Dedifferentiated amniotic fluid mesenchymal stem cell (primary cell): ENCODE results near the gene COL24A1.

Experiments
- DNase-seq: peaks from one replicate; pipeline ENCODE4 v3.0.0-alpha.2; 2016; ENCODE audit errors: extremely low spot score

Gene COL24A1

DNA sequence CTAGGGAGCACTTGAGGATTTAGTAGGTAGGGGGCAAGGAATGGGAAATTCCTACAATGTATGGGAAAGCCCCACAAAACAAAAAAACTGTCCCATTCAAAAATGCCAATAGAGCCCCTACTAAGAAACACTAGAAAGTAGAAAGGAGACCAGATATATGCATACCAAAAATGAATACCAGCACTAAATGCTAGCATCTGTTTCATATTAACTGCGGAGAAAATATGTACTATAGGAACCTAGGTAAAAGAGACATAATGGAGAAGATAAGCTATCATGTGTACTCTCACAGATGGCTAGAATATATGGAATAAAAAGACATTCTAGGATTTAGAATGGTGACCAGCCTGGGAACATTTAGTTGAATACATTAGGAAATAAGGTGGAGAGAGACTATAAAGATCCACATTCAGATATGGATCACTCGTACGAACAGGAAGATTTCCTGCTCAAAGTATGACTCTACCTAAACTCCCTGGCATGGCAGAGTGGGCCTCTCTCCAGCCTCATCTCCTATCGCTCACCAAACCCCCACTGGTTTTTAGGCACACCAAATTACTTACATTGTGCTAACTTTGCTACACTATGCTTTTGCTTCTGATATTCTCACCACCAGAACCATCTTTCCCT lies 466.7 kb downstream of the COL24A1 start:
- no peak for DNase-seq

DNA sequence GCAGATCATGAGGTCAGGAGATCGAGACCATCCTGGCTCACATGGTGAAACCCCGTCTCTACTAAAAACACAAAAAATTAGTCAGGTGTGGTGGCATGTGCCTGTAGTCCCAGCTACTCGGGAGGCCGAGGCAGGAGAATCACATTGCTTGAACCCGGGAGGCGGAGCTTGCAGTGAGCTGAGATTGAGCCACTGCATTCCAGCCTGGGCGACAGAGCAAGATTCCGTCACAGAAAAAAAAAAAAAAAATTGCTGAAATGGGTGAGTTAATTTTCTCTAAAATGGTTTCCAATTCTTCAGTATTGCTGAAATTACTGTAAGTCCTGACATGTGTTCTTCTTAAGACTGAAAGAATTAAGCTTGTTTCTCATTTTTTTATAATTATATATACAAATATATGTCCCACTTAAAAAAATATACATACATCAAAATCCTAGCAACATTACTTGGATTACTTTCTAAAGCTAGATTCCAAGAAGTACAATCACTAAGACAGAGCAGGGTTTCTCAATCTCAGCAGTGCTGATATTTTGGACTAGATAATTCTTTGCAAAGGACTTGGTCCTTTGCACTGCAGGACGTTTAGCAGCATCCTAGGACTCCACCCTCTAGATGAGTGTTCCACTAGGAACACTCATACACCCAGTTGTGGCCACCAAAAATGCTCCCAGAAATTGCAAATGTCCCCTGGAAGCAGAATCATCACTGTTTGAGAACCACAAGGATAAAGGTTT lies 473.1 kb downstream of the COL24A1 start:
- no peak for DNase-seq

DNA sequence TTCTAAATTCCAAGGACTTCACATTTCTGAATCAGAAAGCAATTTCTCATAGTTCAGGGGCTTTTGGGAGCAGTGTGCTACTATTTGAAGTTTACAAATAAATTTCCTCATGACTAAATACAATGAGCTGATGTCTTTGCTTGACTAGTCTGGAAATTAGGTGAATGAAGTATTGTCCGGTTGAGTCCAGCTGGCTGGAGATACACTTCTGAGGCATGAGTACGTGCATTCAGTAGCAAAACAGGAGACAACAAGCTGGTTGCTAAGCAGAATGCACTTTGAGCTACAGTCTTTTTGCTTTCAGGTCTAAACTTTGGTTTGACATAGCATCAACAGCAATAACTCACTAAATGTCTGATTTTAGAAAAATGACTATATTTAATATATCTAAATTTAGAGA lies 475.5 kb downstream of the COL24A1 start:
- peak; percentile 18 for DNase-seq
